ELR (cell line): Measurements from ENCODE around the gene CSGALNACT2.
"Not testable (repeated sequence)": the region's sequence is repeated elsewhere in the genome, so short reads cannot be mapped to it uniquely, and the experiment has no call there.

Source experiments
- DNase-seq: peaks from one replicate; pipeline ENCODE4 v3.0.0-alpha.2; 2015; ENCODE audit warnings: low read depth

The CSGALNACT2 gene

GRCh38 chr10:43138021-43138756 lies at the start of gene CSGALNACT2:
TSS of gene CSGALNACT2 (plus strand) at chr10:43138445. CDS start at chr10:43155150, 16,705 bp downstream.
- DNase-seq, result peak; percentile 94

- DNase-seq, result no peak
Measured at GRCh38 chr10:43089519-43089918, 48.7 kb upstream of the CSGALNACT2 start.

- no peak for DNase-seq
Measured at GRCh38 chr10:43090188-43090587, 48.1 kb upstream of the CSGALNACT2 start.

- DNase-seq, result no peak
Measured at GRCh38 chr10:43090664-43091063, 47.6 kb upstream of the CSGALNACT2 start.

- DNase-seq, result peak; percentile 20
Measured at GRCh38 chr10:43091846-43092245, 46.4 kb upstream of the CSGALNACT2 start.

GRCh38 chr10:43093423-43094076 lies 44.7 kb upstream of the CSGALNACT2 start:
- peak; percentile 27 for DNase-seq

GRCh38 chr10:43094085-43094484 lies 44.2 kb upstream of the CSGALNACT2 start:
- DNase-seq, result no peak

- DNase-seq, result not testable (repeated sequence)
Measured at GRCh38 chr10:43099339-43099738, 38.9 kb upstream of the CSGALNACT2 start.

GRCh38 chr10:43099928-43100327 lies 38.3 kb upstream of the CSGALNACT2 start:
- DNase-seq, result no peak

- DNase-seq, result no peak
Measured at GRCh38 chr10:43100366-43100765, 37.9 kb upstream of the CSGALNACT2 start.

- DNase-seq, result no peak
Measured at GRCh38 chr10:43102063-43102828, 36.0 kb upstream of the CSGALNACT2 start.

- peak; percentile 84 for DNase-seq
Measured at GRCh38 chr10:43105102-43105955, 32.9 kb upstream of the CSGALNACT2 start.

GRCh38 chr10:43105956-43106229 lies 32.4 kb upstream of the CSGALNACT2 start:
- no peak for DNase-seq

- no peak for DNase-seq
Measured at GRCh38 chr10:43106256-43107091, 31.8 kb upstream of the CSGALNACT2 start.

- no peak for DNase-seq
Measured at GRCh38 chr10:43108951-43109350, 29.3 kb upstream of the CSGALNACT2 start.

- DNase-seq, result no peak
Measured at GRCh38 chr10:43109671-43110249, 28.5 kb upstream of the CSGALNACT2 start.

- peak; percentile 74 for DNase-seq
Measured at GRCh38 chr10:43110338-43111071, 27.7 kb upstream of the CSGALNACT2 start.

- DNase-seq, result no peak
Measured at GRCh38 chr10:43111101-43111500, 27.1 kb upstream of the CSGALNACT2 start.

GRCh38 chr10:43111921-43112607 lies 26.2 kb upstream of the CSGALNACT2 start:
- DNase-seq, result no peak

GRCh38 chr10:43112608-43112961 lies 25.7 kb upstream of the CSGALNACT2 start:
- DNase-seq, result no peak
